ENCODE results near the gene UQCR10.

The UQCR10 gene

GRCh38 chr22:29757096-29757495 is 10.1 kb upstream of the UQCR10 start:
- Histone ChIP-seq H4K20me1 (ENCODE audit: insufficient read depth, low read length) (no peaks in the 10 kb centered on the region), H3K9me3 (ENCODE audit: insufficient read depth, low read length) (no peaks in the 10 kb centered on the region), H3K4me2 (ENCODE audit: low read length) (no peak overlapping the region), H3K27me3 (ENCODE audit: low read depth, low read length) (no peaks in the 10 kb centered on the region), H3K36me3 (replicated peaks; ENCODE audit: low read depth, low read length) (no peaks in the 10 kb centered on the region), H3K27ac (ENCODE audit: low read length) (no peak overlapping the region), H2AFZ (ENCODE audit: low read depth, low read length) (no peak overlapping the region), H3K9ac (ENCODE audit: low read length) (no peak overlapping the region), H3K4me3 (ENCODE audit: low read length) (no peak overlapping the region), H3K4me1 (ENCODE audit: low read length) (no peaks in the 10 kb centered on the region), H3K79me2 (ENCODE audit: low read length) (no peaks in the 10 kb centered on the region)
- TF ChIP-seq EZH2phosphoT487 (IDR thresholded peaks at IDR 0.05; ENCODE audit: low read depth), result no peak
- TF ChIP-seq CTCF (IDR thresholded peaks at IDR 0.05; ENCODE audit: low read depth, low read length), result no peak

GRCh38 chr22:29758068-29758622 is 9.0 kb upstream of the UQCR10 start:
- Histone ChIP-seq H2AFZ (ENCODE audit: low read depth, low read length) (no peak overlapping the region), H3K4me3 (ENCODE audit: low read length) (no peak overlapping the region), H3K27me3 (ENCODE audit: low read depth, low read length) (no peaks in the 10 kb centered on the region), H3K27ac (ENCODE audit: low read length) (no peak overlapping the region), H3K4me1 (ENCODE audit: low read length) (no peaks in the 10 kb centered on the region), H3K79me2 (ENCODE audit: low read length) (no peaks in the 10 kb centered on the region), H4K20me1 (ENCODE audit: insufficient read depth, low read length) (no peaks in the 10 kb centered on the region), H3K36me3 (replicated peaks; ENCODE audit: low read depth, low read length) (no peaks in the 10 kb centered on the region), H3K9me3 (ENCODE audit: insufficient read depth, low read length) (no peaks in the 10 kb centered on the region), H3K9ac (ENCODE audit: low read length) (no peak overlapping the region), H3K4me2 (ENCODE audit: low read length) (no peak overlapping the region)
- TF ChIP-seq CTCF (IDR thresholded peaks at IDR 0.05; ENCODE audit: low read depth, low read length), result no peak

GRCh38 chr22:29758959-29759358 is 8.2 kb upstream of the UQCR10 start:
- no peaks in the 10 kb centered on the region for H3K27me3 ChIP-seq (ENCODE audit: low read depth, low read length)
- TF ChIP-seq CTCF (IDR thresholded peaks at IDR 0.05; ENCODE audit: low read depth, low read length) (no peak), EZH2phosphoT487 (IDR thresholded peaks at IDR 0.05; ENCODE audit: low read depth) (no peak)
- no peak overlapping the region for H2AFZ ChIP-seq (ENCODE audit: low read depth, low read length)
- H3K9me3 ChIP-seq (ENCODE audit: insufficient read depth, low read length), result no peaks in the 10 kb centered on the region
- no peak overlapping the region for H3K27ac ChIP-seq (ENCODE audit: low read length)
- no peaks in the 10 kb centered on the region for H3K4me1 ChIP-seq (ENCODE audit: low read length)
- H3K36me3 ChIP-seq (replicated peaks; ENCODE audit: low read depth, low read length), result no peaks in the 10 kb centered on the region
- H3K4me2 ChIP-seq (ENCODE audit: low read length), result no peak overlapping the region
- no peaks in the 10 kb centered on the region for H4K20me1 ChIP-seq (ENCODE audit: insufficient read depth, low read length)
- H3K9ac ChIP-seq (ENCODE audit: low read length), result no peak overlapping the region
- H3K79me2 ChIP-seq (ENCODE audit: low read length), result no peaks in the 10 kb centered on the region
- no peak overlapping the region for H3K4me3 ChIP-seq (ENCODE audit: low read length)

DNA sequence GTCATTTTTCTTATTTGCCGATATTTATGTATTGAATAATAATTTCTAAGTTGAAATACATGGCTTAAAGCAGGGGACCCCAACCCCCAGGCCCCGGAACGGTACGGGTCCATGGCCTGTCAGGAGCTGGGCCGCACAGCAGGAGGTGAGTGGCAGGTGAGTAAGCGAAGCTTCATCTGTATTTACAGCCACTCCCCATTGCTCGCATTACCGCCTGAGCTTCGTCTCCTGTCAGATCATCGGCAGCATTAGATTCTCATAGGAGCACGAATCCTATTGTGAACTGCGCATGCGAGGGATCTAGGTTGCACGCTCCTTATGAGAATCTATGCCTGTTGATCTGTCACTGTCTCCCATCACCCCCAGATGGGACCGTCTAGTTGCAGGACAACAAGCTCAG is 4.9 kb upstream of the UQCR10 start:
- no peaks in the 10 kb centered on the region for H3K9me3 ChIP-seq (ENCODE audit: insufficient read depth, low read length)
- no peak overlapping the region for H3K27ac ChIP-seq (ENCODE audit: low read length)
- no peak overlapping the region for H3K9ac ChIP-seq (ENCODE audit: low read length)
- no peak overlapping the region for H3K4me2 ChIP-seq (ENCODE audit: low read length)
- TF ChIP-seq CTCF (IDR thresholded peaks at IDR 0.05; ENCODE audit: low read depth, low read length), result no peak
- TF ChIP-seq EZH2phosphoT487 (IDR thresholded peaks at IDR 0.05; ENCODE audit: low read depth), result no peak
- no peak overlapping the region for H2AFZ ChIP-seq (ENCODE audit: low read depth, low read length)
- no peaks in the 10 kb centered on the region for H3K36me3 ChIP-seq (replicated peaks; ENCODE audit: low read depth, low read length)
- peaks cover 6% of the 10 kb centered on the region; the same call in 1 of the 2 replicates for H3K4me1 ChIP-seq (ENCODE audit: low read length)
- no peaks in the 10 kb centered on the region for H4K20me1 ChIP-seq (ENCODE audit: insufficient read depth, low read length)
- H3K4me3 ChIP-seq (ENCODE audit: low read length), result no peak overlapping the region
- H3K27me3 ChIP-seq (ENCODE audit: low read depth, low read length), result no peaks in the 10 kb centered on the region
- H3K79me2 ChIP-seq (ENCODE audit: low read length), result peaks cover 10% of the 10 kb centered on the region
